Adrenal gland (tissue), 12 donors: ENCODE measurements around the gene HNRNPK. TPM values are rescaled to one million over a fixed set of nuclear protein-coding genes. Genes with fewer than 3 reads are reported as not detected.

Source experiments
- DNase-seq, 7 donors: peaks; one replicate each; pipeline ENCODE4 v3.0.0-alpha.2; 2019 to 2020
- H3K27ac ChIP-seq, 5 donors: fragments of 200-600 bp; sonication (generic) in 4 of 5; 1 replicate in 3 of 5; 2 replicates in 2 of 5; pipeline versions ENCODE4 v1.5.1 to v1.8.0; 2016 to 2020; ENCODE audit warnings: mild to moderate bottlenecking in 1 of 5
- H3K27me3 ChIP-seq: fragments of 200-600 bp; 2 replicates; pipeline ENCODE4 v1.8.0; 2021
- H3K36me3 ChIP-seq, 2 donors: fragments of 200-600 bp; replicated peaks in 1 of 2; 1 replicate in 1 of 2; 2 replicates in 1 of 2; pipeline versions ENCODE4 v1.5.1 to v1.8.0; 2018 to 2022
- H3K4me1 ChIP-seq, 2 donors: fragments of 200-600 bp; replicated peaks in 1 of 2; 1 replicate in 1 of 2; 2 replicates in 1 of 2; pipeline versions ENCODE4 v1.5.1 to v1.8.0; 2018 to 2021
- H3K4me3 ChIP-seq, 4 donors: fragments of 200-600 bp; sonication (generic) in 3 of 4; one replicate each; pipeline ENCODE4 v1.5.1; 2016 to 2018
- H3K9me3 ChIP-seq, 3 donors: fragments of 200-600 bp; sonication (generic) in 1 of 3; replicated peaks in 1 of 3; 1 replicate in 2 of 3; 2 replicates in 1 of 3; pipeline versions ENCODE4 v1.5.1 to v1.8.0; 2016 to 2021
- CTCF ChIP-seq, 6 experiments: fragments of 450-650 bp in 4 of 6; fragments of 200-600 bp in 2 of 6; sonication (generic) in 1 of 6; IDR thresholded peaks; 1 replicate in 5 of 6; 2 replicates in 1 of 6; pipeline versions ENCODE4 v1.5.1 to v1.8.0; 2016 to 2021; ENCODE audit warnings: antibody characterized with exemption in 6 of 6, mild to moderate bottlenecking in 2 of 6, moderate library complexity in 1 of 6
- POLR2A ChIP-seq, 2 donors: fragments of 450-650 bp; IDR thresholded peaks; one replicate each; pipeline ENCODE4 v1.6.1; 2017; ENCODE audit warnings: antibody characterized with exemption in 2 of 2, mild to moderate bottlenecking in 2 of 2, moderate library complexity in 1 of 2
- WGBS, 4 donors: extraction: QIAGEN DNeasy Blood & Tissue Kit in 2 of 4; methylation state at CpG; one replicate each; pipeline versions ENCODE4 v1.1.5 to v1.1.7; 2013 to 2017; 5-methylcytosine and 5-hydroxymethylcytosine counted together
- intact Hi-C, 2 donors: fragments of 100-400 bp; cut with DNase I; formaldehyde crosslinking; loops; one replicate each; pipeline versions ENCODE4 v1.14.1 to v1.15.0; 2022 to 2023
- polyA plus RNA-seq, 3 donors: library from polyadenylated mRNA; stranded (reverse); fragments of 200-250 nt in 2 of 3; fragments of 350-450 nt in 1 of 3; fragmentation: Illumina TruSeq in 1 of 3; extraction: RNeasy Lipid Tissue Mini Kit (QIAGEN cat#74804) in 1 of 3; gene quantifications; one replicate each; pipeline ENCODE4 v1.2.3, GENCODE V29; 2013 to 2014
- total RNA-seq, 9 donors: library from RNA; depleted of rRNA in 4 of 9; stranded (reverse); fragments of >200 nt in 4 of 9; fragments of 120-200 nt in 1 of 9; fragmentation: NEBNext Ultra II Directional in 1 of 9; extraction: Animal tissue kit (Norgen Biotek cat#: 25700) in 1 of 9; gene quantifications; one replicate each; pipeline versions ENCODE4 v1.1.0 to v1.2.4, GENCODE V29; 2013 to 2023
- donor health status: healthy with polysubstance abuse.
- donor health status: Bipolar disorder and iron deficiency.
- donor health status: DM: yes; HTN: yes; CAD: no.
- donor health status: DM: no; HTN: no; CAD: no.
- donor health status: DM: no; HTN: no; CAD: no.
- donor health status: DM: yes; HTN: yes; CAD: no.

The HNRNPK gene
- total and polyA plus RNA-seq, 12 donors = 172 to 866 (median 477) TPM

GRCh38 chr9:84000186-84000585 lies 20.2 kb upstream of the HNRNPK start:
- Histone ChIP-seq H3K36me3 (no peaks in the 10 kb centered on the region), H3K27ac (no peak overlapping the region), H3K9me3 (no peaks in the 10 kb centered on the region), H3K4me3 (no peak overlapping the region), H3K27me3 (no peaks in the 10 kb centered on the region), H3K4me1 (peaks cover 0 to 8% of the 10 kb centered on the region in 2 donors)
- 81 to 84% (median 81%) methylated on average over 3 of the region's 3 CpGs for WGBS, 4 donors
- TF ChIP-seq POLR2A (IDR thresholded peaks at IDR 0.05) (no peak), CTCF (IDR thresholded peaks at IDR 0.05) (no peak)
- intact Hi-C loops = no loop called here
- no peak for DNase-seq

GRCh38 chr9:83999141-83999918 lies 19.3 kb upstream of the HNRNPK start:
- peaks cover 0 to 8% of the 10 kb centered on the region in 2 donors for H3K4me1 ChIP-seq
- no peak for TF ChIP-seq POLR2A (IDR thresholded peaks at IDR 0.05)
- no peak for TF ChIP-seq CTCF (IDR thresholded peaks at IDR 0.05)
- H3K4me3 ChIP-seq = no peak overlapping the region
- H3K27ac ChIP-seq = no peak overlapping the region
- DNase-seq = no peak
- no peaks in the 10 kb centered on the region for H3K36me3 ChIP-seq
- no peaks in the 10 kb centered on the region for H3K27me3 ChIP-seq
- intact Hi-C loops = loop anchor here in 1 of 2 donors (5.0 kb wide), 1 partner anchor 178 kb away; no protein-coding TSS in a partner anchor
- 68 to 73% (median 71%) methylated on average over 2 of the region's 2 CpGs for WGBS, 4 donors
- no peaks in the 10 kb centered on the region for H3K9me3 ChIP-seq

GRCh38 chr9:83996126-83996525 lies 16.1 kb upstream of the HNRNPK start:
- Histone ChIP-seq H3K4me3 (no peak overlapping the region), H3K9me3 (no peaks in the 10 kb centered on the region), H3K36me3 (no peaks in the 10 kb centered on the region), H3K27ac (no peak overlapping the region), H3K4me1 (no peaks in the 10 kb centered on the region), H3K27me3 (no peaks in the 10 kb centered on the region)
- 94 to 96% (median 95%) methylated on average over 3 to 4 of the region's 4 CpGs for WGBS, 4 donors
- DNase-seq = no peak
- TF ChIP-seq POLR2A (IDR thresholded peaks at IDR 0.05) (no peak), CTCF (IDR thresholded peaks at IDR 0.05) (no peak)
- intact Hi-C loops = loop anchor here in 1 of 2 donors (5.0 kb wide), 1 partner anchor 181 kb away; no protein-coding TSS in a partner anchor

GRCh38 chr9:83992901-83993300 lies 12.9 kb upstream of the HNRNPK start:
- no peaks in the 10 kb centered on the region for H3K9me3 ChIP-seq
- no peak for TF ChIP-seq POLR2A (IDR thresholded peaks at IDR 0.05)
- no peak for TF ChIP-seq CTCF (IDR thresholded peaks at IDR 0.05)
- no peaks in the 10 kb centered on the region for H3K36me3 ChIP-seq
- no peak for DNase-seq
- intact Hi-C loops = no loop called here
- no peaks in the 10 kb centered on the region for H3K27me3 ChIP-seq
- H3K4me3 ChIP-seq = no peak overlapping the region
- peaks cover 0 to 12% of the 10 kb centered on the region in 2 donors for H3K4me1 ChIP-seq
- H3K27ac ChIP-seq = no peak overlapping the region
